ENCODE data around the gene RASSF10. TPM values are rescaled to one million over a fixed set of nuclear protein-coding genes. Genes with fewer than 3 reads are reported as not detected.

RASSF10 gene
- total RNA-seq, 1 experiment from 2014 or later = 3.2 TPM

- Mint-ChIP-seq H3K36me3 (no peaks in the 10 kb centered on the region), H3K9me3 (no peaks in the 10 kb centered on the region), H3K4me3 (no peak overlapping the region), H3K27ac (no peak overlapping the region), H3K27me3 (ENCODE audit: low read depth) (peaks cover 5% of the 10 kb centered on the region), H3K4me1 (peaks cover 7% of the 10 kb centered on the region; the same call in 1 of the 2 replicates)
- DNase-seq (ENCODE audit: low spot score) = no peak
- TF ChIP-seq CREB1 (CRISPR knock-in tag; IDR thresholded peaks at IDR 0.05) = no peak
- no peak for TF ChIP-seq ZNF396 (CRISPR knock-in tag; IDR thresholded peaks at IDR 0.05; ENCODE audit: borderline replicate concordance)
- no peak for TF ChIP-seq FOXK1 (CRISPR knock-in tag; IDR thresholded peaks at IDR 0.05)
- TF ChIP-seq ELF4 (CRISPR knock-in tag; IDR thresholded peaks at IDR 0.05; ENCODE audit: low read depth) = no peak
- TF ChIP-seq ZNF232 (CRISPR knock-in tag; IDR thresholded peaks at IDR 0.05) = no peak
- no peak for TF ChIP-seq ZNF425 (CRISPR knock-in tag; conservative IDR thresholded peaks at IDR 0.05)
- TF ChIP-seq, protein P1, sequence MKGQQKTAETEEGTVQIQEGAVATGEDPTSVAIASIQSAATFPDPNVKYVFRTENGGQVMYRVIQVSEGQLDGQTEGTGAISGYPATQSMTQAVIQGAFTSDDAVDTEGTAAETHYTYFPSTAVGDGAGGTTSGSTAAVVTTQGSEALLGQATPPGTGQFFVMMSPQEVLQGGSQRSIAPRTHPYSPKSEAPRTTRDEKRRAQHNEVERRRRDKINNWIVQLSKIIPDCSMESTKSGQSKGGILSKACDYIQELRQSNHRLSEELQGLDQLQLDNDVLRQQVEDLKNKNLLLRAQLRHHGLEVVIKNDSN (CRISPR knock-in tag; IDR thresholded peaks at IDR 0.05) = no peak
- TF ChIP-seq PRRX2 (CRISPR knock-in tag; IDR thresholded peaks at IDR 0.05) = no peak
- no peak for TF ChIP-seq SP1 (CRISPR knock-in tag; conservative IDR thresholded peaks at IDR 0.05)
- TF ChIP-seq TP53 (CRISPR knock-in tag; IDR thresholded peaks at IDR 0.05) = no peak
- TF ChIP-seq TEAD1 (CRISPR knock-in tag; IDR thresholded peaks at IDR 0.05) = no peak
- no peak for TF ChIP-seq HMGXB4 (CRISPR knock-in tag; IDR thresholded peaks at IDR 0.05)
- no peak for TF ChIP-seq TEAD4 (CRISPR knock-in tag; IDR thresholded peaks at IDR 0.05)
- TF ChIP-seq NFE2L1 (CRISPR knock-in tag; IDR thresholded peaks at IDR 0.05) = no peak
- TF ChIP-seq ETV6 (CRISPR knock-in tag; IDR thresholded peaks at IDR 0.05) = no peak
- TF ChIP-seq ZNF512 (CRISPR knock-in tag; IDR thresholded peaks at IDR 0.05; ENCODE audit: borderline replicate concordance) = no peak
- TF ChIP-seq NR3C1 (CRISPR knock-in tag; conservative IDR thresholded peaks at IDR 0.05; ENCODE audit: low read depth) = no peak
- no peak for TF ChIP-seq ARID4B (CRISPR knock-in tag; IDR thresholded peaks at IDR 0.05; ENCODE audit: borderline replicate concordance)
- TF ChIP-seq GABPB1 (CRISPR knock-in tag; IDR thresholded peaks at IDR 0.05) = no peak
- no peak for TF ChIP-seq AR (CRISPR knock-in tag; IDR thresholded peaks at IDR 0.05)
- ChIA-PET POLR2A (no interaction called here), CTCF (interaction anchor here (0.9 to 6.8 kb wide), 5 partner anchors 20 to 632 kb away, joined by 3 to 61 read pairs (median 37); partner anchors contain the start of gene RASSF10)
- no peak for ATAC-seq
Observed at GRCh38 chr11:12962306-12962705, 46.8 kb upstream of the RASSF10 start.
